Measurements from ENCODE around the gene CCDC197.

The CCDC197 gene

GRCh38 chr14:94003397-94003796 is 6.3 kb downstream of the CCDC197 start (continued):
- TF ChIP-seq ZSCAN4 (tag by site-specific recombination; IDR thresholded peaks at IDR 0.05) (0 out of 2 replicates have a peak, but pooled peaks have one; percentile 36), ZNF792 (tag by site-specific recombination; IDR thresholded peaks at IDR 0.05) (no peak), HIC1 (tag by site-specific recombination; IDR thresholded peaks at IDR 0.05) (no peak), ZNF280C (tag by site-specific recombination; IDR thresholded peaks at IDR 0.05) (no peak), ZBTB10 (tag by site-specific recombination; IDR thresholded peaks at IDR 0.05) (no peak), PRDM1 (tag by site-specific recombination; IDR thresholded peaks at IDR 0.05) (no peak)

- CTCF ChIA-PET, result interaction anchor here (0.6 to 3.6 kb wide), 10 partner anchors 12 to 133 kb away, joined by 3 to 39 read pairs (median 4); no protein-coding TSS in a partner anchor
- POLR2A ChIA-PET, result no interaction called here
- TF ChIP-seq HIC1 (tag by site-specific recombination; IDR thresholded peaks at IDR 0.05) (no peak), ZNF23 (tag by site-specific recombination; IDR thresholded peaks at IDR 0.05; ENCODE audit: borderline replicate concordance) (no peak), ZNF398 (tag by site-specific recombination; IDR thresholded peaks at IDR 0.05) (no peak), ZNF639 (tag by site-specific recombination; IDR thresholded peaks at IDR 0.05) (no peak), ZBTB48 (tag by site-specific recombination; IDR thresholded peaks at IDR 0.05) (no peak), ZSCAN4 (tag by site-specific recombination; IDR thresholded peaks at IDR 0.05) (no peak), ZNF830 (tag by site-specific recombination; IDR thresholded peaks at IDR 0.05; ENCODE audit: low read depth) (no peak), ZNF654 (tag by site-specific recombination; IDR thresholded peaks at IDR 0.05; ENCODE audit: low read depth) (no peak), ZNF660 (tag by site-specific recombination; IDR thresholded peaks at IDR 0.05) (no peak), ZNF768 (tag by site-specific recombination; IDR thresholded peaks at IDR 0.05) (no peak), ZBTB17 (tag by site-specific recombination; IDR thresholded peaks at IDR 0.05) (no peak), ZNF548 (tag by site-specific recombination; IDR thresholded peaks at IDR 0.05) (no peak)
These were observed 6.9 kb downstream of the CCDC197 start for GRCh38 chr14:94004015-94004414.

More at GRCh38 chr14:94004015-94004414, 6.9 kb downstream of the CCDC197 start:
- Histone ChIP-seq H3K9me3 (ENCODE audit: control insufficient read depth, insufficient read depth, low read depth, low read length) (no peaks in the 10 kb centered on the region), H3K4me1 (ENCODE audit: control insufficient read depth, insufficient read depth, low read length) (no peaks in the 10 kb centered on the region), H3K27ac (ENCODE audit: extremely low read depth, low read depth, low read length) (no peak overlapping the region), H3K36me3 (ENCODE audit: control insufficient read depth in 2 of 2, insufficient read depth in 1 of 2, low read length in 2 of 2) (no peaks in the 10 kb centered on the region), H3K4me3 (ENCODE audit: low read depth, low read length) (no peak overlapping the region)
